ENCODE measurements around the gene CDYL.

- TF ChIP-seq POLR2A (IDR thresholded peaks at IDR 0.05) (no peak), CTCF (IDR thresholded peaks at IDR 0.05) (no peak)
These were observed 82.2 kb downstream of the CDYL start for GRCh38 chr6:4858194-4859015.

Measured in body of pancreas (tissue), 4 donors.